ENCODE results near the gene OVAAL.

DNA sequence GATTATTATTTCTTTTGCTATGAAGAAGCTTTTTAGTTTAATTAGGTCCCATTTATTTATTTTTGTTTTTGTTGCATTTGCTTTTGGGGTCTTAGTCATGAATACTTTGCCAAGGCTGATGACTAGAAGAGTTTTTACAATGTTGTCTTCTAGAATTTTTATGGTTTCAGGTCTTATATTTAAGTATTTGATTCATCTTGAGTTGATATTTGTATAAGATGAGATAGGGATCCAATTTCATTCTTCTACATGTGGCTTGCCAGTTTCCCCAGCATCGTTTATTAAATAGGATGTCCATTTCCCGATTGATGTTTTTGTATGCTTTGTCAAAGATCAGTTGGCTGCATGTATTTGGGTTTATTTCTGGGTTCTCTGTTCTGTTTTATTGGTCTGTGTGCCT is 47.9 kb upstream of the OVAAL start:
- no peak for TF ChIP-seq SREBF2 (CRISPR knock-in tag; IDR thresholded peaks at IDR 0.05)
- no peak for TF ChIP-seq PTTG1 (tag; IDR thresholded peaks at IDR 0.05; ENCODE audit: low read depth)
- TF ChIP-seq, protein P1, sequence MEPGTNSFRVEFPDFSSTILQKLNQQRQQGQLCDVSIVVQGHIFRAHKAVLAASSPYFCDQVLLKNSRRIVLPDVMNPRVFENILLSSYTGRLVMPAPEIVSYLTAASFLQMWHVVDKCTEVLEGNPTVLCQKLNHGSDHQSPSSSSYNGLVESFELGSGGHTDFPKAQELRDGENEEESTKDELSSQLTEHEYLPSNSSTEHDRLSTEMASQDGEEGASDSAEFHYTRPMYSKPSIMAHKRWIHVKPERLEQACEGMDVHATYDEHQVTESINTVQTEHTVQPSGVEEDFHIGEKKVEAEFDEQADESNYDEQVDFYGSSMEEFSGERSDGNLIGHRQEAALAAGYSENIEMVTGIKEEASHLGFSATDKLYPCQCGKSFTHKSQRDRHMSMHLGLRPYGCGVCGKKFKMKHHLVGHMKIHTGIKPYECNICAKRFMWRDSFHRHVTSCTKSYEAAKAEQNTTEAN (CRISPR knock-in tag; IDR thresholded peaks at IDR 0.05): no peak
- TF ChIP-seq, protein P2, sequence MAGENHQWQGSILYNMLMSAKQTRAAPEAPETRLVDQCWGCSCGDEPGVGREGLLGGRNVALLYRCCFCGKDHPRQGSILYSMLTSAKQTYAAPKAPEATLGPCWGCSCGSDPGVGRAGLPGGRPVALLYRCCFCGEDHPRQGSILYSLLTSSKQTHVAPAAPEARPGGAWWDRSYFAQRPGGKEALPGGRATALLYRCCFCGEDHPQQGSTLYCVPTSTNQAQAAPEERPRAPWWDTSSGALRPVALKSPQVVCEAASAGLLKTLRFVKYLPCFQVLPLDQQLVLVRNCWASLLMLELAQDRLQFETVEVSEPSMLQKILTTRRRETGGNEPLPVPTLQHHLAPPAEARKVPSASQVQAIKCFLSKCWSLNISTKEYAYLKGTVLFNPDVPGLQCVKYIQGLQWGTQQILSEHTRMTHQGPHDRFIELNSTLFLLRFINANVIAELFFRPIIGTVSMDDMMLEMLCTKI (IDR thresholded peaks at IDR 0.05; ENCODE audit: partially characterized antibody): no peak
- no peak for TF ChIP-seq POLR2A (conservative IDR thresholded peaks at IDR 0.05)
- TF ChIP-seq, protein P3, sequence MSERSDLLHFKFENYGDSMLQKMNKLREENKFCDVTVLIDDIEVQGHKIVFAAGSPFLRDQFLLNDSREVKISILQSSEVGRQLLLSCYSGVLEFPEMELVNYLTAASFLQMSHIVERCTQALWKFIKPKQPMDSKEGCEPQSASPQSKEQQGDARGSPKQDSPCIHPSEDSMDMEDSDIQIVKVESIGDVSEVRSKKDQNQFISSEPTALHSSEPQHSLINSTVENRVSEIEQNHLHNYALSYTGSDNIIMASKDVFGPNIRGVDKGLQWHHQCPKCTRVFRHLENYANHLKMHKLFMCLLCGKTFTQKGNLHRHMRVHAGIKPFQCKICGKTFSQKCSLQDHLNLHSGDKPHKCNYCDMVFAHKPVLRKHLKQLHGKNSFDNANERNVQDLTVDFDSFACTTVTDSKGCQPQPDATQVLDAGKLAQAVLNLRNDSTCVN (CRISPR knock-in tag; IDR thresholded peaks at IDR 0.05): no peak
- TF ChIP-seq HOXB6 (CRISPR knock-in tag; IDR thresholded peaks at IDR 0.05; ENCODE audit: borderline replicate concordance): no peak
- TF ChIP-seq, protein P4, sequence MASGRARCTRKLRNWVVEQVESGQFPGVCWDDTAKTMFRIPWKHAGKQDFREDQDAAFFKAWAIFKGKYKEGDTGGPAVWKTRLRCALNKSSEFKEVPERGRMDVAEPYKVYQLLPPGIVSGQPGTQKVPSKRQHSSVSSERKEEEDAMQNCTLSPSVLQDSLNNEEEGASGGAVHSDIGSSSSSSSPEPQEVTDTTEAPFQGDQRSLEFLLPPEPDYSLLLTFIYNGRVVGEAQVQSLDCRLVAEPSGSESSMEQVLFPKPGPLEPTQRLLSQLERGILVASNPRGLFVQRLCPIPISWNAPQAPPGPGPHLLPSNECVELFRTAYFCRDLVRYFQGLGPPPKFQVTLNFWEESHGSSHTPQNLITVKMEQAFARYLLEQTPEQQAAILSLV (tag; IDR thresholded peaks at IDR 0.05): no peak
- no peak for TF ChIP-seq NFYB (IDR thresholded peaks at IDR 0.05; ENCODE audit: extremely low read depth, insufficient read length)
- no peak for TF ChIP-seq ZFP1 (CRISPR knock-in tag; IDR thresholded peaks at IDR 0.05)
- TF ChIP-seq, protein P5, sequence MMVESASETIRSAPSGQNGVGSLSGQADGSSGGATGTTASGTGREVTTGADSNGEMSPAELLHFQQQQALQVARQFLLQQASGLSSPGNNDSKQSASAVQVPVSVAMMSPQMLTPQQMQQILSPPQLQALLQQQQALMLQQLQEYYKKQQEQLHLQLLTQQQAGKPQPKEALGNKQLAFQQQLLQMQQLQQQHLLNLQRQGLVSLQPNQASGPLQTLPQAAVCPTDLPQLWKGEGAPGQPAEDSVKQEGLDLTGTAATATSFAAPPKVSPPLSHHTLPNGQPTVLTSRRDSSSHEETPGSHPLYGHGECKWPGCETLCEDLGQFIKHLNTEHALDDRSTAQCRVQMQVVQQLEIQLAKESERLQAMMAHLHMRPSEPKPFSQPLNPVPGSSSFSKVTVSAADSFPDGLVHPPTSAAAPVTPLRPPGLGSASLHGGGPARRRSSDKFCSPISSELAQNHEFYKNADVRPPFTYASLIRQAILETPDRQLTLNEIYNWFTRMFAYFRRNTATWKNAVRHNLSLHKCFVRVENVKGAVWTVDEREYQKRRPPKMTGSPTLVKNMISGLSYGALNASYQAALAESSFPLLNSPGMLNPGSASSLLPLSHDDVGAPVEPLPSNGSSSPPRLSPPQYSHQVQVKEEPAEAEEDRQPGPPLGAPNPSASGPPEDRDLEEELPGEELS (CRISPR knock-in tag; IDR thresholded peaks at IDR 0.05; ENCODE audit: borderline replicate concordance): no peak
